ENCODE data around the gene PSMD5.

The PSMD5 gene

GRCh38 chr9:120801441-120801840 is 41.3 kb downstream of the PSMD5 start:
- DNase-seq: no peak

- peak; percentile 76 for DNase-seq
These were observed 49.6 kb downstream of the PSMD5 start, which contains the start of gene FBXW2 for GRCh38 chr9:120792898-120793765. TSS of gene FBXW2 (minus strand) at chr9:120793416. CDS start at chr9:120788258, 5,158 bp downstream.

- DNase-seq: no peak
These were observed 51.6 kb downstream of the PSMD5 start for GRCh38 chr9:120791161-120791560.

- no peak for DNase-seq
These were observed 54.8 kb downstream of the PSMD5 start for GRCh38 chr9:120787933-120788332.

- DNase-seq: no peak
These were observed 59.1 kb downstream of the PSMD5 start for GRCh38 chr9:120783602-120784047.

GRCh38 chr9:120781236-120781635 is 61.5 kb downstream of the PSMD5 start:
- no peak for DNase-seq

GRCh38 chr9:120780367-120780766 is 62.4 kb downstream of the PSMD5 start:
- DNase-seq: no peak

- no peak for DNase-seq
These were observed 63.5 kb downstream of the PSMD5 start for GRCh38 chr9:120779227-120779626.

GRCh38 chr9:120778758-120779157 is 64.0 kb downstream of the PSMD5 start:
- DNase-seq: no peak

GRCh38 chr9:120777229-120777628 is 65.5 kb downstream of the PSMD5 start:
- no peak for DNase-seq

GRCh38 chr9:120776788-120777187 is 65.9 kb downstream of the PSMD5 start:
- DNase-seq: no peak

- no peak for DNase-seq
These were observed 66.9 kb downstream of the PSMD5 start for GRCh38 chr9:120775859-120776258.

- no peak for DNase-seq
These were observed 68.0 kb downstream of the PSMD5 start for GRCh38 chr9:120774719-120775118.

GRCh38 chr9:120773256-120773655 is 69.5 kb downstream of the PSMD5 start:
- no peak for DNase-seq

GRCh38 chr9:120770931-120771330 is 71.8 kb downstream of the PSMD5 start:
- no peak for DNase-seq

- no peak for DNase-seq
These were observed 73.8 kb downstream of the PSMD5 start for GRCh38 chr9:120768886-120769285.

- DNase-seq: no peak
These were observed 74.5 kb downstream of the PSMD5 start for GRCh38 chr9:120768247-120768646.

- DNase-seq: no peak
These were observed 75.3 kb downstream of the PSMD5 start for GRCh38 chr9:120767451-120767850.

All from central memory CD4-positive, alpha-beta T cell (primary cell).